Endothelial cell of umbilical vein (primary cell): ENCODE data around the gene TSPAN9. TPM values are rescaled to one million over a fixed set of nuclear protein-coding genes. Genes with fewer than 3 reads are reported as not detected.

Experiments
- BruUV-seq: library from RNA; stranded (reverse); fragments of 400-500 nt; replicated peaks from 2 replicates; lab custom pipeline; 2021; lab: Mats Ljungman, UMichigan
- CTCF ChIA-PET: fragments of 300-600, 350-600 bp; sonication (Branson Sonifier 250); formaldehyde crosslinking; loops from one replicate; lab custom pipeline; 2021; ENCODE audit warnings: antibody characterized with exemption, inconsistent platforms; lab: Charles Lee
- POLR2A ChIA-PET: fragments of 300-600, 350-600 bp; sonication (Branson Sonifier 250); formaldehyde crosslinking; loops from one replicate; lab custom pipeline; 2021; ENCODE audit warnings: antibody characterized with exemption, inconsistent platforms; lab: Charles Lee
- DNase-seq: peaks from one replicate; pipeline ENCODE4 v3.0.0-alpha.2; 2011; ENCODE audit warnings: low read depth, low spot score
- FAIRE-seq: peaks from 2 replicates; lab custom pipeline; 2011; peaks lifted over from hg19 to GRCh38; lab: Jason Lieb, UNC
- H2AFZ ChIP-seq: 2 replicates; pipeline ENCODE4 v1.6.0; 2012; ENCODE audit warnings: low read depth, low read length, control low read depth, inconsistent platforms
- H3K27ac ChIP-seq: 2 replicates; pipeline ENCODE4 v1.5.1; 2011; ENCODE audit warnings: low read depth, mild to moderate bottlenecking, control low read depth, low read length, moderate library complexity; ENCODE audit not compliant: insufficient read depth
- H3K27me3 ChIP-seq, 2 experiments: 2 replicates each; pipeline versions ENCODE4 v1.6.0 to v1.6.1; 2011; ENCODE audit warnings: low read length in 2 of 2, mixed read lengths in 1 of 2; ENCODE audit not compliant: control insufficient read depth in 2 of 2, insufficient read depth in 2 of 2
- H3K36me3 ChIP-seq, 2 experiments: 2 replicates in 1 of 2; 3 replicates in 1 of 2; pipeline ENCODE4 v1.5.1; 2011; ENCODE audit warnings: low read length in 2 of 2, mild to moderate bottlenecking in 1 of 2, moderate library complexity in 1 of 2; ENCODE audit not compliant: control insufficient read depth in 2 of 2, insufficient read depth in 2 of 2; ENCODE audit errors: extremely low read depth in 1 of 2
- H3K4me1 ChIP-seq: 3 replicates; pipeline ENCODE4 v1.5.1; 2011; ENCODE audit warnings: mild to moderate bottlenecking, low read length; ENCODE audit not compliant: control insufficient read depth, insufficient read depth; ENCODE audit errors: extremely low read depth
- H3K4me2 ChIP-seq: 2 replicates; pipeline ENCODE4 v1.6.1; 2011; ENCODE audit warnings: low read length, control low read depth, mixed read lengths; ENCODE audit not compliant: insufficient read depth
- H3K4me3 ChIP-seq, 3 experiments: fragments of 200-600 bp in 1 of 3; sonication (generic), shearing (Covaris generic) in 1 of 3; replicated peaks in 1 of 3; 2 replicates each; pipeline ENCODE4 v1.5.1; 2011 to 2016; ENCODE audit warnings: control low read depth in 3 of 3, low read length in 3 of 3, mild to moderate bottlenecking in 2 of 3, inconsistent platforms in 1 of 3, low read depth in 1 of 3, moderate library complexity in 1 of 3; ENCODE audit not compliant: insufficient read depth in 1 of 3
- H3K79me2 ChIP-seq: 2 replicates; pipeline ENCODE4 v1.6.0; 2012; ENCODE audit warnings: low read length, inconsistent platforms; ENCODE audit not compliant: control insufficient read depth, insufficient read depth
- H3K9ac ChIP-seq: replicated peaks from 2 replicates; pipeline ENCODE3; 2011; ENCODE audit warnings: low read length, control low read depth; ENCODE audit not compliant: insufficient read depth; ENCODE audit errors: extremely low read depth
- H3K9me1 ChIP-seq: replicated peaks from 3 replicates; pipeline ENCODE4 v1.6.0; 2011; ENCODE audit warnings: mild to moderate bottlenecking, low read length; ENCODE audit not compliant: control insufficient read depth, insufficient read depth; ENCODE audit errors: extremely low read depth
- H3K9me3 ChIP-seq: replicated peaks from 2 replicates; pipeline ENCODE4 v1.5.1; 2012; ENCODE audit warnings: low read length, inconsistent platforms; ENCODE audit not compliant: control insufficient read depth, insufficient read depth
- H4K20me1 ChIP-seq: replicated peaks from 2 replicates; pipeline ENCODE3; 2011; ENCODE audit warnings: mild to moderate bottlenecking, low read length; ENCODE audit not compliant: control insufficient read depth, insufficient read depth; ENCODE audit errors: extremely low read depth
- EZH2 ChIP-seq: IDR thresholded peaks from 2 replicates; pipeline ENCODE4 v1.6.1; 2012; ENCODE audit warnings: borderline replicate concordance, low read depth, mild to moderate bottlenecking, moderate library complexity, low read length, inconsistent platforms; ENCODE audit not compliant: severe bottlenecking
- FOS ChIP-seq: IDR thresholded peaks from 2 replicates; pipeline ENCODE4 v1.6.1; 2011; ENCODE audit warnings: mild to moderate bottlenecking, low read length, moderate library complexity, borderline replicate concordance; ENCODE audit not compliant: insufficient read depth
- GATA2 ChIP-seq: IDR thresholded peaks from 2 replicates; pipeline ENCODE4 v1.7.0; 2011; ENCODE audit warnings: low read depth, mild to moderate bottlenecking, moderate library complexity, mixed read lengths, low read length; ENCODE audit not compliant: insufficient read length, insufficient read depth
- JUN ChIP-seq: IDR thresholded peaks from 2 replicates; pipeline ENCODE4 v1.6.1; 2011; ENCODE audit warnings: borderline replicate concordance, low read depth; ENCODE audit not compliant: insufficient read length, insufficient read depth
- MYC ChIP-seq: IDR thresholded peaks from one replicate; pipeline ENCODE4 v1.6.1; 2011; ENCODE audit warnings: mild to moderate bottlenecking, low read depth, low read length
- POLR2A ChIP-seq: IDR thresholded peaks from 2 replicates; pipeline ENCODE4 v1.6.1; 2012; ENCODE audit warnings: low read depth, mild to moderate bottlenecking, control low read depth, low read length
- POLR2AphosphoS5 ChIP-seq: IDR thresholded peaks from 2 replicates; pipeline ENCODE4 v1.6.1; 2012; ENCODE audit warnings: low read depth, mild to moderate bottlenecking, control low read depth, low read length, moderate library complexity; ENCODE audit not compliant: insufficient read depth
- dilution Hi-C: fragments of 300-500 bp; cut with MboI; formaldehyde crosslinking; loops from one replicate; pipeline ENCODE4 v1.15.0; 2019; ENCODE audit warnings: low sequenced_read_pairs; ENCODE audit not compliant: extremely low pct_ligation_motif_present
- intact Hi-C: fragments of 100-400 bp; cut with micrococcal nuclease; formaldehyde crosslinking; loops from one replicate; pipeline ENCODE4 v1.10.0; 2022
- polyA plus RNA-seq, 4 experiments: library from polyadenylated mRNA; depleted of rRNA in 3 of 4; stranded (reverse) in 3 of 4; unstranded in 1 of 4; fragments of >200 nt; gene quantifications; 2 replicates each; pipeline versions ENCODE4 v1.2.1 to v1.2.3, GENCODE V29; 2011 to 2012; ENCODE audit warnings: missing spikeins in 1 of 4
- total RNA-seq: library from RNA; stranded (reverse); gene quantifications from 2 replicates; pipeline ENCODE4 v1.2.3, GENCODE V29; 2021
- TF ChIP-seq, protein P1 (sequence below), 2 donors: IDR thresholded peaks; 1 replicate in 1 of 2; 2 replicates in 1 of 2; pipeline ENCODE4 v1.5.1; 2011; ENCODE audit warnings: low read length in 2 of 2, mild to moderate bottlenecking in 2 of 2, moderate library complexity in 2 of 2, control low read depth in 1 of 2, inconsistent platforms in 1 of 2, low read depth in 1 of 2; ENCODE audit not compliant: insufficient read depth in 1 of 2; ENCODE audit errors: extremely low read depth in 1 of 2
- TF ChIP-seq, protein P2 (sequence below): IDR thresholded peaks from 2 replicates; pipeline ENCODE4 v1.6.1; 2011; ENCODE audit not compliant: insufficient read depth, insufficient read length

The TSPAN9 gene
- total and polyA plus RNA-seq, 2 donors (not counting 3 experiments of a cell fraction or from before 2014, with no cell fraction given) = 43.3 to 66.8 TPM

DNA sequence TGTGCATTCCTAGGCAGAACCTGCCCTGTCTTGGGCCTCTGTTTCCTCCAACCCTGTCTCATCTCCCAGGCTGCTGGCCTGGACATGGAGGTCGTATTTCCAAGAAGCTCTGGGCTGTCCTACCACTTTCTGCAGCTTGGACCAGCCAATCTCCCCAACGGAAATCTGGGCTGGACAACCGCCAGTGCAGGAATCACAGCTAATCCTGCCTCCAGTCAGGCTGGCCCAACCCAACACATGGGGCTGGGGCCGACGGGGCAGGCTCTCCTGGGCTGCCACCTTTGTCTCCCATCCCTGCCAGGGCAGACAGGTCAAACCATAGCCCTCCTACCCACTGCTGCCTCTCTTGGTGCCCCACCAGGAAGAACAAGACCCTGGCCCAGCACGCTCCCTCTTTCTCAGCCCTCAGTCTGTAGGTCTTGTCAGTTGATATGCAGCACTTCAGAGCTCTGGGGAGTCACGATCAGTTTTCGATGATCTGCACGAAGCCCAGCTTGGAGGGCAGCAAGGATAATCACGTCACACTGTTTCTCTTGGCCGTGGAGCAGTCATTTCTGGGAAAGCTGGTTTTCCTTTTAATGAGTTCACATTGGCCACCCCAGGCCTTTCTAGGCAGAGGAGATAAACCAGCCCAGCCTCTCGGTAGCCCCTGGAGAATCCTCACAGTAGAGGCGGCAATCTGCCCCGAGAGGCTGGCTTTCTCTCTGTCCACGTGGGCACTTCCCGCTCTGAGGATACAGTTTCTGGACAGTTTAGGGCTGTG is 218.6 kb downstream of the TSPAN9 start:
- Histone ChIP-seq H2AFZ (no peak overlapping the region), H3K27ac (no peak overlapping the region)
- POLR2A ChIA-PET = interaction anchor here (0.6 kb wide), 1 partner anchor 74 kb away, joined by 3 read pairs; no protein-coding TSS in a partner anchor

More for the DNA sequence above, 218.6 kb downstream of the TSPAN9 start:
- no TSS peak for BruUV-seq
- Histone ChIP-seq H3K9me1 (no peaks in the 10 kb centered on the region), H3K9ac (no peak overlapping the region), H3K79me2 (no peaks in the 10 kb centered on the region), H3K4me2 (no peak overlapping the region), H3K4me3 (no peak overlapping the region), H3K27me3 (no peaks in the 10 kb centered on the region), H4K20me1 (no peaks in the 10 kb centered on the region), H3K4me1 (peaks cover 12% of the 10 kb centered on the region), H3K9me3 (no peaks in the 10 kb centered on the region), H3K36me3 (no peaks in the 10 kb centered on the region)
- dilution Hi-C loops = no loop called here
- intact Hi-C loops = no loop called here
- DNase-seq = peak; percentile 41
- no peak for FAIRE-seq
- CTCF ChIA-PET = interaction anchor here (0.8 to 1.4 kb wide), 7 partner anchors 8 to 508 kb away, joined by 3 to 8 read pairs (median 3); no protein-coding TSS in a partner anchor
- TF ChIP-seq FOS = no peak
- TF ChIP-seq EZH2 = no peak
- TF ChIP-seq POLR2AphosphoS5 = no peak
- TF ChIP-seq, protein P1, sequence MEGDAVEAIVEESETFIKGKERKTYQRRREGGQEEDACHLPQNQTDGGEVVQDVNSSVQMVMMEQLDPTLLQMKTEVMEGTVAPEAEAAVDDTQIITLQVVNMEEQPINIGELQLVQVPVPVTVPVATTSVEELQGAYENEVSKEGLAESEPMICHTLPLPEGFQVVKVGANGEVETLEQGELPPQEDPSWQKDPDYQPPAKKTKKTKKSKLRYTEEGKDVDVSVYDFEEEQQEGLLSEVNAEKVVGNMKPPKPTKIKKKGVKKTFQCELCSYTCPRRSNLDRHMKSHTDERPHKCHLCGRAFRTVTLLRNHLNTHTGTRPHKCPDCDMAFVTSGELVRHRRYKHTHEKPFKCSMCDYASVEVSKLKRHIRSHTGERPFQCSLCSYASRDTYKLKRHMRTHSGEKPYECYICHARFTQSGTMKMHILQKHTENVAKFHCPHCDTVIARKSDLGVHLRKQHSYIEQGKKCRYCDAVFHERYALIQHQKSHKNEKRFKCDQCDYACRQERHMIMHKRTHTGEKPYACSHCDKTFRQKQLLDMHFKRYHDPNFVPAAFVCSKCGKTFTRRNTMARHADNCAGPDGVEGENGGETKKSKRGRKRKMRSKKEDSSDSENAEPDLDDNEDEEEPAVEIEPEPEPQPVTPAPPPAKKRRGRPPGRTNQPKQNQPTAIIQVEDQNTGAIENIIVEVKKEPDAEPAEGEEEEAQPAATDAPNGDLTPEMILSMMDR (IDR thresholded peaks at IDR 0.05; ENCODE audit: extremely low read depth in 1 of 2, insufficient read depth in 1 of 2, low read depth in 1 of 2, low read length in 2 of 2) = no peak
- no peak for TF ChIP-seq MYC
- TF ChIP-seq JUN = no peak
- TF ChIP-seq, protein P2, sequence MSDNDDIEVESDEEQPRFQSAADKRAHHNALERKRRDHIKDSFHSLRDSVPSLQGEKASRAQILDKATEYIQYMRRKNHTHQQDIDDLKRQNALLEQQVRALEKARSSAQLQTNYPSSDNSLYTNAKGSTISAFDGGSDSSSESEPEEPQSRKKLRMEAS = no peak
- TF ChIP-seq GATA2 = no peak
- TF ChIP-seq POLR2A = no peak
